SH-SY5Y (cell line): ENCODE data around the gene TMED10.

Experiments
- GATA2 ChIP-seq: IDR thresholded peaks from 2 replicates; pipeline ENCODE4 v1.6.1; 2011; ENCODE audit warnings: mild to moderate bottlenecking, low read depth, low read length
- GATA3 ChIP-seq: IDR thresholded peaks from 2 replicates; pipeline ENCODE4 v1.6.1; 2011; ENCODE audit warnings: low read depth, mild to moderate bottlenecking, low read length, moderate library complexity

DNA sequence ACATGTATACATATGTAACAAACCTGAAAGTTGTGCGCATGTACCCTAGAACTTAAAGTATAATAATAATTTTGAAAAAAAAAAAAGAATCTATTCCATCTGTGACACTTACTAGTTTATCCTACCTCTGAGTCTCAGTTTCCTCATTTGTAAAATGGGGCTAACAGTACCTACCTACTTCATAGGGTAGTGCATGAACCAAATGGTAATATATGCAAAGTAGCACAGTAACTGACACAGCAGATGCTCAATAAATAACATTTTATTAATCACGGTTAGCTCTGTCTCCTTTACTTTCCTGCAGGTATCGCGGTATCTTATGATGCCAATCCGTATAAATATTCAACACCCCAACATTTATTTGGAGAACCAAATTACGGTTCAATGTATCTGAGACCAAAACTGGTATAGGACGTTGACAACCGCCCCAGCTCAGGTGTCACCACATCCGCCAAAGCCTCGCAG is 703 bp downstream of the TMED10 start:
- no peak for TF ChIP-seq GATA2
- no peak for TF ChIP-seq GATA3
